HG02763 (cell line): ENCODE data around the gene ZDHHC1.

Experiments used
- ATAC-seq: cut with Tn5 transposase; IDR thresholded peaks from one replicate; pipeline ENCODE4 v1.9.1; 2021; ENCODE audit warnings: mild to moderate bottlenecking, moderate library complexity; ENCODE audit not compliant: unreplicated experiment

The ZDHHC1 gene

GRCh38 chr16:67415872-67416793 lies at the start of gene ZDHHC1:
Gene ZDHHC1 (minus strand): TSS chr16:67416477. CDS start chr16:67407775, 8,702 bp downstream.
- peak; percentile 61 for ATAC-seq

GRCh38 chr16:67464565-67464964 lies 48.3 kb upstream of the ZDHHC1 start:
- no peak for ATAC-seq

- ATAC-seq, result no peak
Observed at GRCh38 chr16:67463691-67464090, 47.4 kb upstream of the ZDHHC1 start.

GRCh38 chr16:67463059-67463458 lies 46.8 kb upstream of the ZDHHC1 start:
- ATAC-seq, result no peak

- ATAC-seq, result no peak
Observed at GRCh38 chr16:67462279-67462655, 46.0 kb upstream of the ZDHHC1 start.

GRCh38 chr16:67461600-67462278 lies 45.5 kb upstream of the ZDHHC1 start:
- no peak for ATAC-seq

GRCh38 chr16:67460961-67461360 lies 44.7 kb upstream of the ZDHHC1 start:
- ATAC-seq, result no peak

- no peak for ATAC-seq
Observed at GRCh38 chr16:67460168-67460567, 43.9 kb upstream of the ZDHHC1 start.

GRCh38 chr16:67459861-67460150 lies 43.5 kb upstream of the ZDHHC1 start:
- ATAC-seq, result no peak

GRCh38 chr16:67459066-67459860 lies 43.0 kb upstream of the ZDHHC1 start:
- ATAC-seq, result no peak

GRCh38 chr16:67458121-67458641 lies 41.9 kb upstream of the ZDHHC1 start:
- no peak for ATAC-seq

- no peak for ATAC-seq
Observed at GRCh38 chr16:67457611-67458010, 41.3 kb upstream of the ZDHHC1 start.

- no peak for ATAC-seq
Observed at GRCh38 chr16:67456391-67457081, 40.3 kb upstream of the ZDHHC1 start.

- ATAC-seq, result no peak
Observed at GRCh38 chr16:67454852-67455251, 38.6 kb upstream of the ZDHHC1 start.

- no peak for ATAC-seq
Observed at GRCh38 chr16:67454104-67454503, 37.8 kb upstream of the ZDHHC1 start.

GRCh38 chr16:67451704-67452435 lies 35.6 kb upstream of the ZDHHC1 start:
- ATAC-seq, result no peak

- no peak for ATAC-seq
Observed at GRCh38 chr16:67451061-67451703, 34.9 kb upstream of the ZDHHC1 start.

- ATAC-seq, result no peak
Observed at GRCh38 chr16:67449739-67450138, 33.5 kb upstream of the ZDHHC1 start.

- no peak for ATAC-seq
Observed at GRCh38 chr16:67449336-67449735, 33.1 kb upstream of the ZDHHC1 start.

- ATAC-seq, result no peak
Observed at GRCh38 chr16:67448580-67448979, 32.3 kb upstream of the ZDHHC1 start.
